Endothelial cell of umbilical vein (primary cell): ENCODE results near the gene TMEM107. TPM values are rescaled to one million over a fixed set of nuclear protein-coding genes. Genes with fewer than 3 reads are reported as not detected.

Experiments used
- BruUV-seq: library from RNA; stranded (reverse); fragments of 400-500 nt; replicated peaks from 2 replicates; lab custom pipeline; 2021; lab: Mats Ljungman, UMichigan
- CTCF ChIA-PET: fragments of 300-600, 350-600 bp; sonication (Branson Sonifier 250); formaldehyde crosslinking; loops from one replicate; lab custom pipeline; 2021; ENCODE audit warnings: antibody characterized with exemption, inconsistent platforms; lab: Charles Lee
- POLR2A ChIA-PET: fragments of 300-600, 350-600 bp; sonication (Branson Sonifier 250); formaldehyde crosslinking; loops from one replicate; lab custom pipeline; 2021; ENCODE audit warnings: antibody characterized with exemption, inconsistent platforms; lab: Charles Lee
- DNase-seq: peaks from one replicate; pipeline ENCODE4 v3.0.0-alpha.2; 2011; ENCODE audit warnings: low read depth, low spot score
- FAIRE-seq: peaks from 2 replicates; lab custom pipeline; 2011; peaks lifted over from hg19 to GRCh38; lab: Jason Lieb, UNC
- H2AFZ ChIP-seq: 2 replicates; pipeline ENCODE4 v1.6.0; 2012; ENCODE audit warnings: low read depth, low read length, control low read depth, inconsistent platforms
- H3K27ac ChIP-seq: 2 replicates; pipeline ENCODE4 v1.5.1; 2011; ENCODE audit warnings: low read depth, mild to moderate bottlenecking, control low read depth, low read length, moderate library complexity; ENCODE audit not compliant: insufficient read depth
- H3K27me3 ChIP-seq, 2 experiments: 2 replicates each; pipeline versions ENCODE4 v1.6.0 to v1.6.1; 2011; ENCODE audit warnings: low read length in 2 of 2, mixed read lengths in 1 of 2; ENCODE audit not compliant: control insufficient read depth in 2 of 2, insufficient read depth in 2 of 2
- H3K36me3 ChIP-seq, 2 experiments: 2 replicates in 1 of 2; 3 replicates in 1 of 2; pipeline ENCODE4 v1.5.1; 2011; ENCODE audit warnings: low read length in 2 of 2, mild to moderate bottlenecking in 1 of 2, moderate library complexity in 1 of 2; ENCODE audit not compliant: control insufficient read depth in 2 of 2, insufficient read depth in 2 of 2; ENCODE audit errors: extremely low read depth in 1 of 2
- H3K4me1 ChIP-seq: 3 replicates; pipeline ENCODE4 v1.5.1; 2011; ENCODE audit warnings: mild to moderate bottlenecking, low read length; ENCODE audit not compliant: control insufficient read depth, insufficient read depth; ENCODE audit errors: extremely low read depth
- H3K4me2 ChIP-seq: 2 replicates; pipeline ENCODE4 v1.6.1; 2011; ENCODE audit warnings: low read length, control low read depth, mixed read lengths; ENCODE audit not compliant: insufficient read depth
- H3K4me3 ChIP-seq, 3 experiments: fragments of 200-600 bp in 1 of 3; sonication (generic), shearing (Covaris generic) in 1 of 3; replicated peaks in 1 of 3; 2 replicates each; pipeline ENCODE4 v1.5.1; 2011 to 2016; ENCODE audit warnings: control low read depth in 3 of 3, low read length in 3 of 3, mild to moderate bottlenecking in 2 of 3, inconsistent platforms in 1 of 3, low read depth in 1 of 3, moderate library complexity in 1 of 3; ENCODE audit not compliant: insufficient read depth in 1 of 3
- H3K79me2 ChIP-seq: 2 replicates; pipeline ENCODE4 v1.6.0; 2012; ENCODE audit warnings: low read length, inconsistent platforms; ENCODE audit not compliant: control insufficient read depth, insufficient read depth
- H3K9ac ChIP-seq: replicated peaks from 2 replicates; pipeline ENCODE3; 2011; ENCODE audit warnings: low read length, control low read depth; ENCODE audit not compliant: insufficient read depth; ENCODE audit errors: extremely low read depth
- H3K9me1 ChIP-seq: replicated peaks from 3 replicates; pipeline ENCODE4 v1.6.0; 2011; ENCODE audit warnings: mild to moderate bottlenecking, low read length; ENCODE audit not compliant: control insufficient read depth, insufficient read depth; ENCODE audit errors: extremely low read depth
- H3K9me3 ChIP-seq: replicated peaks from 2 replicates; pipeline ENCODE4 v1.5.1; 2012; ENCODE audit warnings: low read length, inconsistent platforms; ENCODE audit not compliant: control insufficient read depth, insufficient read depth
- H4K20me1 ChIP-seq: replicated peaks from 2 replicates; pipeline ENCODE3; 2011; ENCODE audit warnings: mild to moderate bottlenecking, low read length; ENCODE audit not compliant: control insufficient read depth, insufficient read depth; ENCODE audit errors: extremely low read depth
- CTCF ChIP-seq, 2 donors: IDR thresholded peaks; 1 replicate in 1 of 2; 2 replicates in 1 of 2; pipeline ENCODE4 v1.5.1; 2011; ENCODE audit warnings: low read length in 2 of 2, mild to moderate bottlenecking in 2 of 2, moderate library complexity in 2 of 2, control low read depth in 1 of 2, inconsistent platforms in 1 of 2, low read depth in 1 of 2; ENCODE audit not compliant: insufficient read depth in 1 of 2; ENCODE audit errors: extremely low read depth in 1 of 2
- EZH2 ChIP-seq: IDR thresholded peaks from 2 replicates; pipeline ENCODE4 v1.6.1; 2012; ENCODE audit warnings: borderline replicate concordance, low read depth, mild to moderate bottlenecking, moderate library complexity, low read length, inconsistent platforms; ENCODE audit not compliant: severe bottlenecking
- FOS ChIP-seq: IDR thresholded peaks from 2 replicates; pipeline ENCODE4 v1.6.1; 2011; ENCODE audit warnings: mild to moderate bottlenecking, low read length, moderate library complexity, borderline replicate concordance; ENCODE audit not compliant: insufficient read depth
- GATA2 ChIP-seq: IDR thresholded peaks from 2 replicates; pipeline ENCODE4 v1.7.0; 2011; ENCODE audit warnings: low read depth, mild to moderate bottlenecking, moderate library complexity, mixed read lengths, low read length; ENCODE audit not compliant: insufficient read length, insufficient read depth
- JUN ChIP-seq: IDR thresholded peaks from 2 replicates; pipeline ENCODE4 v1.6.1; 2011; ENCODE audit warnings: borderline replicate concordance, low read depth; ENCODE audit not compliant: insufficient read length, insufficient read depth
- MAX ChIP-seq: IDR thresholded peaks from 2 replicates; pipeline ENCODE4 v1.6.1; 2011; ENCODE audit not compliant: insufficient read depth, insufficient read length
- MYC ChIP-seq: IDR thresholded peaks from one replicate; pipeline ENCODE4 v1.6.1; 2011; ENCODE audit warnings: mild to moderate bottlenecking, low read depth, low read length
- POLR2A ChIP-seq: IDR thresholded peaks from 2 replicates; pipeline ENCODE4 v1.6.1; 2012; ENCODE audit warnings: low read depth, mild to moderate bottlenecking, control low read depth, low read length
- POLR2AphosphoS5 ChIP-seq: IDR thresholded peaks from 2 replicates; pipeline ENCODE4 v1.6.1; 2012; ENCODE audit warnings: low read depth, mild to moderate bottlenecking, control low read depth, low read length, moderate library complexity; ENCODE audit not compliant: insufficient read depth
- dilution Hi-C: fragments of 300-500 bp; cut with MboI; formaldehyde crosslinking; loops from one replicate; pipeline ENCODE4 v1.15.0; 2019; ENCODE audit warnings: low sequenced_read_pairs; ENCODE audit not compliant: extremely low pct_ligation_motif_present
- intact Hi-C: fragments of 100-400 bp; cut with micrococcal nuclease; formaldehyde crosslinking; loops from one replicate; pipeline ENCODE4 v1.10.0; 2022
- polyA plus RNA-seq, 4 experiments: library from polyadenylated mRNA; depleted of rRNA in 3 of 4; stranded (reverse) in 3 of 4; unstranded in 1 of 4; fragments of >200 nt; gene quantifications; 2 replicates each; pipeline versions ENCODE4 v1.2.1 to v1.2.3, GENCODE V29; 2011 to 2012; ENCODE audit warnings: missing spikeins in 1 of 4
- total RNA-seq: library from RNA; stranded (reverse); gene quantifications from 2 replicates; pipeline ENCODE4 v1.2.3, GENCODE V29; 2021

The TMEM107 gene
- total and polyA plus RNA-seq, 2 donors (not counting 3 experiments of a cell fraction or from before 2014, with no cell fraction given) = 20.4 to 31.6 TPM

- peak overlapping the region; percentile 31 for H3K27ac ChIP-seq
- CTCF ChIA-PET = interaction anchor here (0.8 to 4.3 kb wide), 5 partner anchors 14 to 113 kb away, joined by 3 to 34 read pairs (median 3); partner anchors contain the start of gene AURKB
- no peak overlapping the region for H2AFZ ChIP-seq
Measured at GRCh38 chr17:8187517-8188262, 11.5 kb upstream of the TMEM107 start.

GRCh38 chr17:8186787-8187516 is 10.8 kb upstream of the TMEM107 start:
- dilution Hi-C loops = no loop called here
- FAIRE-seq = no peak

More at GRCh38 chr17:8187517-8188262, 11.5 kb upstream of the TMEM107 start:
- FAIRE-seq (peak; percentile 97), DNase-seq (peak; percentile 99)
- TSS peak; percentile 100 for BruUV-seq
- peaks cover 26% of the 10 kb centered on the region for H3K4me1 ChIP-seq
- H3K79me2 ChIP-seq = peaks cover 8% of the 10 kb centered on the region
- dilution Hi-C loops (no loop called here), intact Hi-C loops (loop anchor here (1.0 to 2.0 kb wide), 5 partner anchors 23 to 113 kb away; partner anchors contain the start of gene AURKB)
- H3K4me3 ChIP-seq = peak overlapping the region in 2 of 3 experiments; percentile 27 to 83
- no peaks in the 10 kb centered on the region for H3K9me3 ChIP-seq
- H3K4me2 ChIP-seq = peak overlapping the region; percentile 71
- H3K36me3 ChIP-seq = no peaks in the 10 kb centered on the region
- H3K9ac ChIP-seq = peak overlapping the region; percentile 7
- no peaks in the 10 kb centered on the region for H4K20me1 ChIP-seq
- TF ChIP-seq JUN (no peak), MYC (no peak), MAX (peak; percentile 89), EZH2 (no peak)
- POLR2A ChIA-PET = interaction anchor here (0.6 to 2.7 kb wide), 4 partner anchors 14 to 497 kb away, joined by 3 to 17 read pairs (median 4); no protein-coding TSS in a partner anchor
- H3K9me1 ChIP-seq = no peaks in the 10 kb centered on the region
- no peaks in the 10 kb centered on the region for H3K27me3 ChIP-seq

More at GRCh38 chr17:8186787-8187516, 10.8 kb upstream of the TMEM107 start:
- H2AFZ ChIP-seq = peak overlapping the region; percentile 80
- peaks cover 8% of the 10 kb centered on the region for H3K79me2 ChIP-seq
- intact Hi-C loops = loop anchor here (1.0 to 2.0 kb wide), 8 partner anchors 14 to 114 kb away; partner anchors contain the start of genes AURKB and CTC1
- H3K9ac ChIP-seq = peak overlapping the region; percentile 7
- H4K20me1 ChIP-seq = no peaks in the 10 kb centered on the region
- ChIA-PET POLR2A (interaction anchor here (2.7 kb wide), 1 partner anchor 14 kb away, joined by 17 read pairs; no protein-coding TSS in a partner anchor), CTCF (interaction anchor here (1.0 to 4.3 kb wide), 3 partner anchors 11 to 35 kb away, joined by 3 to 34 read pairs (median 5); partner anchors contain the start of genes AURKB and TMEM107)
- peak overlapping the region; percentile 55 to 83 (median 71) for H3K4me3 ChIP-seq
- H3K27me3 ChIP-seq = no peaks in the 10 kb centered on the region
- H3K9me1 ChIP-seq = no peaks in the 10 kb centered on the region
- peaks cover 21% of the 10 kb centered on the region for H3K4me1 ChIP-seq
- peak in 1 of 2 donors; percentile 22 for TF ChIP-seq CTCF (IDR thresholded peaks at IDR 0.05; ENCODE audit: extremely low read depth in 1 of 2, insufficient read depth in 1 of 2, low read depth in 1 of 2, low read length in 2 of 2)
- TF ChIP-seq EZH2 = no peak
- TF ChIP-seq MAX = peak; percentile 18
- peak; percentile 30 for TF ChIP-seq MYC
- TF ChIP-seq GATA2 = peak; percentile 14
- TF ChIP-seq JUN = no peak
- no peak for TF ChIP-seq FOS
- peak; percentile 63 for TF ChIP-seq POLR2AphosphoS5
- no peak for TF ChIP-seq POLR2A
- BruUV-seq = no TSS peak
- H3K9me3 ChIP-seq = no peaks in the 10 kb centered on the region
- peak; percentile 96 for DNase-seq
- H3K36me3 ChIP-seq = no peaks in the 10 kb centered on the region
- H3K4me2 ChIP-seq = peak overlapping the region; percentile 46
- peak overlapping the region; percentile 31 for H3K27ac ChIP-seq
